Glomerular visceral epithelial cell (primary cell): ENCODE data around the gene MOCS3.

Experiments
- DNase-seq: peaks from one replicate; pipeline ENCODE4 v3.0.0-alpha.2; 2016; ENCODE audit errors: extremely low spot score

MOCS3 gene

GRCh38 chr20:50981714-50982048 is 23.1 kb downstream of the MOCS3 start:
- no peak for DNase-seq

GRCh38 chr20:50982363-50982762 is 23.7 kb downstream of the MOCS3 start:
- DNase-seq, result peak; percentile 43

- DNase-seq, result no peak
Observed at GRCh38 chr20:50983321-50983720, 24.7 kb downstream of the MOCS3 start.

GRCh38 chr20:50987493-50988210 is 29.0 kb downstream of the MOCS3 start:
- peak; percentile 92 for DNase-seq

- no peak for DNase-seq
Observed at GRCh38 chr20:50991076-50991475, 32.5 kb downstream of the MOCS3 start.

GRCh38 chr20:50992336-50992732 is 33.7 kb downstream of the MOCS3 start:
- DNase-seq, result no peak

- DNase-seq, result peak; percentile 56
Observed at GRCh38 chr20:50992733-50993457, 34.3 kb downstream of the MOCS3 start.

GRCh38 chr20:50993876-50994275 is 35.3 kb downstream of the MOCS3 start:
- no peak for DNase-seq

- DNase-seq, result no peak
Observed at GRCh38 chr20:50995506-50995905, 36.9 kb downstream of the MOCS3 start.

GRCh38 chr20:50996901-50997865 is 38.6 kb downstream of the MOCS3 start:
- peak; percentile 27 for DNase-seq

GRCh38 chr20:50999355-50999754 is 40.7 kb downstream of the MOCS3 start:
- no peak for DNase-seq

GRCh38 chr20:51001430-51002265 is 43.0 kb downstream of the MOCS3 start:
- no peak for DNase-seq

- no peak for DNase-seq
Observed at GRCh38 chr20:51002633-51003032, 44.0 kb downstream of the MOCS3 start.

GRCh38 chr20:51003753-51004152 is 45.1 kb downstream of the MOCS3 start:
- DNase-seq, result no peak

- DNase-seq, result no peak
Observed at GRCh38 chr20:51004305-51004727, 45.7 kb downstream of the MOCS3 start.

GRCh38 chr20:51004781-51005180 is 46.2 kb downstream of the MOCS3 start:
- DNase-seq, result no peak

- no peak for DNase-seq
Observed at GRCh38 chr20:51005214-51005613, 46.6 kb downstream of the MOCS3 start.

GRCh38 chr20:51008718-51009117 is 50.1 kb downstream of the MOCS3 start:
- DNase-seq, result no peak

GRCh38 chr20:51009303-51010042 is 50.9 kb downstream of the MOCS3 start:
- DNase-seq, result no peak

GRCh38 chr20:51010043-51010365 is 51.4 kb downstream of the MOCS3 start:
- no peak for DNase-seq

GRCh38 chr20:51010932-51011331 is 52.3 kb downstream of the MOCS3 start:
- no peak for DNase-seq
